GM12873 (cell line): ENCODE data around the gene TRAK2.

ENCODE experiments used
- TF ChIP-seq, protein P1 (sequence below): IDR thresholded peaks from 2 replicates; pipeline ENCODE4 v1.5.1; 2012; ENCODE audit warnings: low read depth, mild to moderate bottlenecking, moderate library complexity, low read length, control low read depth; ENCODE audit not compliant: insufficient read depth; ENCODE audit errors: missing control alignments

TRAK2 gene

DNA sequence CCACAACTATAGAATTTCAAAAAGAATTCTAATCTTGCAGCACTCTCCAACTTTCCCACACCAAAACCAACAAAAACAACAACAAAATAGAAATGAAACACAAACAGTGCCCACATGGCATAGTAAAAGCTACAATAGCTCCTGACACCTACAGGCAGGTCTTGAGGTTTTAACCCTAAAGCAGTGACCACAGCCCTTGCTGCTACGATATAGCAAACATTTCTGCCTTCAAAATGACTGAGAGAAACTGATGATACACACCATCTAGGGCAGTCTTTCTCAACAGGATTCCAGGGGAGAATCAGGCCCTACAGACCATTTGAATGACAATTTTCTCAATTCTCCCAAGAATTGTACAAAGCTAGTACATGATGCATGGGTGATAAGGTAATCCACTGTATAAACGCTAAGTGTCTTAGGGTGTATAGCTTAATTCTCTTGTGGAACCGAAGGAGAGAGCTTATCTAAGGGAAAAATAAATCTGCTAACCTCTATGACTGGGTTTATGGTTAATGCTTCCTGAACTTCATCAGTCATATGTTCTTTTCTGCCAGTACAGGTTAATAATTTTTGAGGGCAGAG is 46.5 kb downstream of the TRAK2 start:
- TF ChIP-seq, protein P1, sequence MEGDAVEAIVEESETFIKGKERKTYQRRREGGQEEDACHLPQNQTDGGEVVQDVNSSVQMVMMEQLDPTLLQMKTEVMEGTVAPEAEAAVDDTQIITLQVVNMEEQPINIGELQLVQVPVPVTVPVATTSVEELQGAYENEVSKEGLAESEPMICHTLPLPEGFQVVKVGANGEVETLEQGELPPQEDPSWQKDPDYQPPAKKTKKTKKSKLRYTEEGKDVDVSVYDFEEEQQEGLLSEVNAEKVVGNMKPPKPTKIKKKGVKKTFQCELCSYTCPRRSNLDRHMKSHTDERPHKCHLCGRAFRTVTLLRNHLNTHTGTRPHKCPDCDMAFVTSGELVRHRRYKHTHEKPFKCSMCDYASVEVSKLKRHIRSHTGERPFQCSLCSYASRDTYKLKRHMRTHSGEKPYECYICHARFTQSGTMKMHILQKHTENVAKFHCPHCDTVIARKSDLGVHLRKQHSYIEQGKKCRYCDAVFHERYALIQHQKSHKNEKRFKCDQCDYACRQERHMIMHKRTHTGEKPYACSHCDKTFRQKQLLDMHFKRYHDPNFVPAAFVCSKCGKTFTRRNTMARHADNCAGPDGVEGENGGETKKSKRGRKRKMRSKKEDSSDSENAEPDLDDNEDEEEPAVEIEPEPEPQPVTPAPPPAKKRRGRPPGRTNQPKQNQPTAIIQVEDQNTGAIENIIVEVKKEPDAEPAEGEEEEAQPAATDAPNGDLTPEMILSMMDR = no peak

DNA sequence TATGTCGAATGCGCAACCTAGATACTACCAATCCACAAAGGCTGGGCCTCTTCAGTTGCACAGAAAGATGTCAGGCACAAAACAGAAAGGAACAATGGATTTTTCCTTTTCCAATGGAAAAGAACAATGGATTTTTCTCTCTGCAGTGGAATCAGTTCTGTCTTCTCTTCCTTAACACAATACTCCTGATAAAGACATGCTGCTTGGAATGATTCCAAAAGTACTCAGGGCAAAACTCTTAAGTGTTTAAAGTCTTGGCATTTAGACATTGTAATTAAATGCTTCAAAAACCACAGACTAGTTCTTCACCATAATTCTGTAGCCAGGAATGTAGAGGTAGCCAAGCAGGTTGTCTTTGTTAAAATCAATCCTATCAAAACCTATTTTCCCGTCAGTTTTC is 47.4 kb downstream of the TRAK2 start:
- TF ChIP-seq, protein P1 = no peak

DNA sequence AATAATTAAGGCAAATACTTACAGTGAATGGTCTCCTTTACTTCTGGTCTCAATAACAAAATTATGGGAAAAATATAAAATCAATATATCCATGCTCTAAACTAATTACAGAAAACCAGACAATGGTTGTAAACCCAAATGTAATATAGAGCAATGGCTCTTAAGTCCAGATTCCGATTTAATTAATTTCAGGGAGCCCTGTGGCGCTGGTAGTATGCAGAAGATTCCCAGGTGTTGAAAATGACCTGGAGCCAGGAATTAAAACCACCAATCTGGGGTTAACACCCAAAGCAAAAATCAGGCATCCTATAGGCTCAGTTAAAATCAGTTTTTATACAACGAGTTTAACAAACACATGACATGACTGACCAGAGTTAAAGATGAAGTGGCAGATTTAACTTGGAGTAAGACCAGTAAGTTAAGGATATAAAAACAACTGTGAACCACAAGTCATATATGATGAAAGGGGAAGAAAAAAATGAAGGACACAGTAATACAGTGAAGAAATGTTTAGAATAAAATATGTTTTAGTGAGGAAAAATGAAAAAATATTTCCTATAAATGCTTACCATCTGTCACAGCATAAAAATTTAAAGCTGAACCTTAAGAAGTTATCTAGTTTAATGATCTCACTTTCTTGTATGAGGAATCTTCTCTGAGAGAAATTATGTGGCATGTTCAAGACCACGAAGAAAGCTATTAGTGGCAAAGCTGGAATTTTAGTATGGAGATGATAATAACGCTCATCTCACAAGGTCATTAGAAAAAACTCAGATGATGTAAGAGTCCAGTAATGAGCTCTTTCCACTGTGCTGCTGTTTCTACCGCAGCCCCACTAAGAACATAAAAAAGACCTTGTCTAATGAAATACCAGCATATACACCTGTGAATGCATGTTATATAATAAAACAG is 48.4 kb downstream of the TRAK2 start:
- TF ChIP-seq, protein P1 = no peak

DNA sequence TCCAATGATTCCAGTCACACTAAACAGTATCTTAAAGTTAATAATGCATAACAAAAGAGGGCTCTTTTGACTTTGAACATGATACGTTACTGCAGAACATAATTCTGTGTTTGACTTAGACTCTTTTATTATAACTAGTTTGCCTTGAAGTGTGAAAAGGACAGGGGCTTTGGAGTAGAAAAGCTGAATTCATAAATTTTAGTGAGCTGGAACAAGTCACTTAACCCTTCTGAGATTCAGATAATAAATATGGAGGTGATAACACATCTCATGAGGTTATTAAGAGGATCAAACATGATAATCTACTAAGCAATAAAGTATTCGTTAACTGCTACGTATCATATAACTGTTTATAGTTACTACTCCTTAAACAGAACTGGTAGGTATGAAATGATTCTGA is 49.4 kb downstream of the TRAK2 start:
- TF ChIP-seq, protein P1 = no peak

DNA sequence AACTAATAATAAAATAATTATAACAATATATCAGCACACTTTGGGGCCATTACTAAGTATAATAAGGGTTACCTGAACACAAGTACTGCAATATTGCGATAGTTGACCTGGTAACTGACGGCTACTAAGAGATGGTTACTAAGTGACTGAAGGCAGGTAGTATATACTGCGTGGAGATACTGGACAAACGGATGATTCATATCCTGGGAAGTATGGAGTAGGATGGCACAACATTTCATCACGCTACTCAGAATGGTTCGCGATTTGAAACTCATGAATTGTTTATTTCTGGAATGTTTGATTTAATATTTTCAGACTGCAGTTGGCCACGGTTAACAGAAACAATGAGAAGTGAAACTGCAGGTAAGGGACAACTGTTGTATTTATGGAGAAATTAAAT is 54.7 kb downstream of the TRAK2 start:
- TF ChIP-seq, protein P1 = no peak

DNA sequence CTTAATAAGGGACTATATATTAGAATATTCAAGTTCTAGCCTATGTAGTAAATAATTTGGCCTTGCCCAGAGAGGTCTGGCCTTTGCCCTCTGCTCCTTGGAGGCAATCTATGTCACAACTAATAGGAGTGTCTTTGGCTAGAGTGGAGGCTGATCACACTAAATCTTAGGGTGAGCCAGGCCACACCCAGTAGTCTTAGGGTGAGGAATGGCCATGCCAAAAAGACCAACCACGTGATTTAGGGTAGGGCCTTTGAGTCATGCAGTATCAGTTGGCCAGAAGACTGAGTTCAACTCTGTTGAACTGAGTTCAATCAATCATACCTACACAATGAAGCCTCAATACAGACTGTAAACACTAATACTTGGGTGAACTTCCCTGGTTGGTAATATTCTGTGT is 68.1 kb downstream of the TRAK2 start:
- TF ChIP-seq, protein P1 = no peak
